GM12873 (cell line): ENCODE measurements around the gene EFNA3.

Source experiments
- CTCF ChIP-seq: IDR thresholded peaks from 2 replicates; pipeline ENCODE4 v1.5.1; 2012; ENCODE audit warnings: low read depth, mild to moderate bottlenecking, moderate library complexity, low read length, control low read depth; ENCODE audit not compliant: insufficient read depth; ENCODE audit errors: missing control alignments

The EFNA3 gene

DNA sequence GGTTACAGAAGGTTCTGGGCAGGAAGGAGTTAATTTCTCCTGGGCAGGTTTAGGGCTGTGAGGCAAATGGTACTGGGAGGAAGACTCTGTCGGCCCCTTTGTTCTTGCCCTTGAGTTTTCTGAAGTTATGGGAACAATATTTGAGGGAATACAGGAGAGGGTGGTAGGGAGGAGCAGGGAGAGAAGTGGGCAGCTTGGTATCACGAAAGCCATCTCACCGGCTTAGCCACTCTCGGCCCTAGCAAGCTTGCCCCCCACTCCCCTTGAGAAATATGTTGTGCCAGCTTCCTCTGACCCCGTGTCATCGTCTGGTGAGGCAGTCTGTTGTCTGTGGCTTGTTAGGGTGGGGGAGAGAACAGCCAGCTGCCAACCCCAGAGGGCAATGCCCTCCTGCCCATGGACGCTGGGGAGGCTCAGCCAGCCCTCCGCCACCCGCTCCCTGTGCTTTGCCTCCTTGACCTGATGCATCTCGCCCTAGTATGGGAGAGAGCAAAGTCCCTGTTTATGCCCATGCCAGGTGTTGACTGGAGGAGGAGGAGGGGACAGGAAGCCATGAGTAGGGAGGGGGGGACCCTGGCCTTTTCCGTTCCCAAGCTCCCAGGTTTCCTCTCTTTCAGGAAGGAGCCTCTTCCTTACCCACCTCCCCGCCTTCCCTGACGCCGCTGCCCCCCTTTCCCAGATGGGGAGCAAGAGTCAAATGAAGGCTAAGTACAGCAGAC, 50.3 kb downstream of the EFNA3 start:
- TF ChIP-seq CTCF = no peak

DNA sequence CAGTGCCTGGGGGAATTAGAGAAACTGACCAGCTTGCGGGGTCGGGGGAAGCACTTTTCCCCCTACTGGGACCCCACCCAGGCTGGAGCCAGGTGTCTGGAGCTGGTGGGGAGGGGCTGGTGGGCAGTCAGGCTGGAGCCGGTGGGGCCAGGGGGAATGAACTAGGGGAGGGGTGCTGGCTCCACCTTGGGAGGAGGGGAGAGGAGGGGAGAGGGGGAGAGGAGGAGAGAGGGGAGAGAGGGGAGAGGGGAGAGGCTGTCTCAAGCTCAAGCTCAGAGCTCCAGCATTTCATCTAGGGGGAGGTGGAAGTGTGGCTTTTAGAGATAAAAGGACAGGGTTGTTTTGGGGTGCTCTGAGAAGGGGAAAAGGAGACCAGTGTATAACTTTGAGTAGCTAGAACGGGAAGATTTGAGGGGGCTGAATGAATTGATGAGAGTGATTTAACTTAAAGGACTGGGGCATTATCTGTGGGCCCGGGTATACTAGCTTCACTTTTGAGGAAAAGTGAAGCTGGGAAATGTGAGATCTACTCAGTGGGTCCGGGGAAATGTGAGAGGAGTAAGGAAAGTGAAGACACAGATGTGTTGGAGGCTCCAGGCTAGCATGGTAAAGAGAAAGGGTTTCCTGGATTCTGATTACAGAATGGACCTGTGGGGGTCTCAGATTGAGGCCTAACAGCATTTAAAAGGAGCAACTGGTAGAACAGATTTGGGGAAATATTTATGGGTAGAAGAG, 51.8 kb downstream of the EFNA3 start:
- no peak for TF ChIP-seq CTCF

GRCh38 chr1:155131285-155131684, 52.6 kb downstream of the EFNA3 start:
- no peak for TF ChIP-seq CTCF

GRCh38 chr1:155131856-155132255, 53.2 kb downstream of the EFNA3 start:
- TF ChIP-seq CTCF = no peak

- no peak for TF ChIP-seq CTCF
Measured at GRCh38 chr1:155133799-155134281, 55.2 kb downstream of the EFNA3 start.

DNA sequence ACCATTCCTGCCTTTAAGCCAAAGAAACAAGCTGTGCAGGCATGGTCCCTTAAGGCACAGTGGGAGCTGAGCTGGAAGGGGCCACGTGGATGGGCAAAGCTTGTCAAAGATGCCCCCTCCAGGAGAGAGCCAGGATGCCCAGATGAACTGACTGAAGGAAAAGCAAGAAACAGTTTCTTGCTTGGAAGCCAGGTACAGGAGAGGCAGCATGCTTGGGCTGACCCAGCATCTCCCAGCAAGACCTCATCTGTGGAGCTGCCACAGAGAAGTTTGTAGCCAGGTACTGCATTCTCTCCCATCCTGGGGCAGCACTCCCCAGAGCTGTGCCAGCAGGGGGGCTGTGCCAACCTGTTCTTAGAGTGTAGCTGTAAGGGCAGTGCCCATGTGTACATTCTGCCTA, 55.7 kb downstream of the EFNA3 start:
- no peak for TF ChIP-seq CTCF

GRCh38 chr1:155134880-155135414, 56.3 kb downstream of the EFNA3 start:
- no peak for TF ChIP-seq CTCF
